Stimulated activated CD8-positive, alpha-beta memory T cell treated with anti-CD3 and anti-CD28 coated beads, Interleukin-7, amount 100 ng/mL, for 48 hours (primary cell): ENCODE measurements around the gene TSKU.

Experiments
- DNase-seq, 2 donors: peaks; one replicate each; pipeline ENCODE4 v3.0.0-alpha.2; 2020; ENCODE audit warnings: low read depth in 1 of 2; ENCODE audit errors: extremely low read depth in 1 of 2

TSKU gene

GRCh38 chr11:76783294-76783895 is at the start of gene TSKU:
TSS of gene TSKU (plus strand) at chr11:76783356. CDS start at chr11:76795617, 12,261 bp downstream.
- DNase-seq = no peak

- peak in 1 of 2 donors; percentile 22 for DNase-seq
Observed at GRCh38 chr11:76733906-76734305, 49.2 kb upstream of the TSKU start.

DNA sequence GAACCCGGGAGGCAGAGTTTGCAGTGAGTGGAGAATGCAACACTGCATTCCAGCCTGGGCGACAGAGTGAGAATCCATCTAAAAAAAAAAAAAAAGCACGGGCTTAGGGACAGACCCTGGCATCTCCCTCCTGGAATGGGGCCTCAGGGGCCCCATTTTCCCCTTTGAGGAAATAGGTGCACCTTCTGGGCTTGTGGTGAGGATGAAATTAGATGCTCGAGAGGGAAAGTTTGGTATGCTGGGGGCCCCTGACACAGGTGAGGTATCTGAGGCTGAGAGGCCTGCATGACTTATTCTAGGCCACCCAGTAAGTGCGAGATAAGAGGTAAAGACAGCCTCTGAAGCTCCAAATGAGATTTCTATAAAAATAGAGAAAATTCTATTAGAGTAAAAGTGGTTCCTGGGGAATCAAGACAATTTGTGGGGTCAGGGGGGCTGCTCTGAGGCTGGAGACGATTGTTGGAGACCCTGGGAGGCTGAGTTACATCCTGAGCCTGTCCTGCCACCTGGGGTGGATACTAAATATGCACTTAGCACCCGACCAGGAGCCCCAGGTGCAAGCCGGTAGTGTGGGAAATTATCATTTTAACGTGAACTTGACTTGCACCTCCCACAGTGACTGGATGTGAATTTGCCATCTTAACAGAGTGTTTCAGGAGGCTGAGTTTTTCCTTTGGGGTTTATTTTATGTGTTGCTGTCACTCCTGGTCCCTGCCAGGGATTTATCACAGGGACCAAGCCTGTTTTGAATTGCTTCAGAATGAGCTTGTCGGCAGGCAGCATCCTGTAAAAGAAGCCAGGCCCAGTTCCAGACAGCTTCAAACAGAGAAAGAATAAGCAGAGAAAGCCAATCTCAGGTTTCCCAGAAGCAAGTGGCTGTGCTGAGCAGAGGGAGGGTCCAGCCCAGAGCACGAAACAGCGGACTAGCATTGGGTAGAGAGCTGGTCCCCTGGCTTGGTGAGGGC is 48.4 kb upstream of the TSKU start:
- no peak for DNase-seq

DNA sequence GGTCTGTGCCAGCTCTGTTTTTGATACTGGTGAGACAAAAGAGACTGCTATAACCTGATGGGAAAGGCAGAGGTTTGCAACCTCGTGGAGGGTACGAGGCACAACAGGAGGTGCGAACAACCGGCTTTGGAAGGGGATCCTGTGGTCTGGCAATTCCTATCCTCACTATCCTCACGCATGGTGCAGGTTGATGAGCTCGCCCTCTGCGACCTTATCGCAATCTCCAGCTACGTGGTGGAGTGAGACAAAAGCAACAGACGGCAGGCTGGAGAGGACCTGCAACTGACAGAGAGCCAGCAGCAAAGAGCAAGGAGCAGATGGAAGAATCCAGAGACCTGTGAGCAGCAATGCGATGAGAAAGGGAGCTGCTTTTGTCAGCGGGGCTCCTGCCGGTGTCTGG is 47.3 kb upstream of the TSKU start:
- no peak for DNase-seq

GRCh38 chr11:76736266-76736665 is 46.9 kb upstream of the TSKU start:
- DNase-seq = no peak

GRCh38 chr11:76736773-76737495 is 46.2 kb upstream of the TSKU start:
- no peak for DNase-seq

DNA sequence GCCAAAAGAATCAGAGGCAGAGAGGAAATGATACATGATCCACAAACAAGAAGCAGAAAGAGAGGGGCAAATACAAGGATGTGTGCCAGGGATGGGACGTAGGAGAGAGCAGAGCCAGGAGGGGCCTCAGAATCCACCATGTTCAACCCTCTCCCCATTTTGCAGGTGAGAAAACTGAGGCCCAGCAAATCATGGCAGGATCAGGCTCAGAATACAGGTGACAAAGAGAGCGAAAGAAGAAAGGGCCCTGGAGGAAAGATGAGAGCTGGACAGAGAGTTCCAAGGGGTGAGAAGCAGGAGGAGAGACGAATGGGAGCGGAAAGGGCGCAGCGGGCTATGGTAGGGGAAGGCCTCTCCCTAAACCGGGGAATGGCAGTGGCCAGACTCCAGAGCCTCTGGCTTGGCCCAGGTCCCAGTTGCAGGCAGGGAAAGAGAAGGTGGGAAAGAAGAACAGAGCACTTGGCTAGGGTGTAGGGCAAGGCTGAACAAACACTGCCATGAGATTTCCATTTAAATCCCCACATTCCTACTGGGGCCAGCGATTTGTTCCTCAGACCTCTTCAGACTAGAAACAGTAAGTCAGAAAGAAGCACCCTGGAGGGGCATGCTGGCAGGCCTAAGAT is 44.4 kb upstream of the TSKU start:
- DNase-seq = no peak

DNA sequence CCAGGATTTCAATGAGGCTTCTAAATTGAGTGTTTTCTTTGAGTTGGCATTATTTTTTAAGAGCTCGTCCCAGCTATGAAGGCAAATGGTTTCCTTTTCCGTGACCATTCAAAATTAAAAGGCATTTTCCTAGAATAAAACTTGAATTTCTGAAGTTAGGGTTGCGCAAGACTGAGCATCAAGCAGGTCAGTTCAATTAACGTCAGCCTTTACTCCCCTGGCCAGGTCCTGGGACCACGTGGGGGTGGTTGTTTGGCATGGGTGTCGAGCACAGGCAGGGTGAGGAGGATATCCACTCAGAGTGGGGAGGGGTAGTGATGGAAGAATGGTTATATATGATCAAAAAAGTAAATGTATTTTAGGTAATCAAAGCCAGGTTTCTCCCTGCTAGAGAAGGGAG is 43.4 kb upstream of the TSKU start:
- DNase-seq = no peak

GRCh38 chr11:76740772-76741171 is 42.4 kb upstream of the TSKU start:
- DNase-seq = no peak

DNA sequence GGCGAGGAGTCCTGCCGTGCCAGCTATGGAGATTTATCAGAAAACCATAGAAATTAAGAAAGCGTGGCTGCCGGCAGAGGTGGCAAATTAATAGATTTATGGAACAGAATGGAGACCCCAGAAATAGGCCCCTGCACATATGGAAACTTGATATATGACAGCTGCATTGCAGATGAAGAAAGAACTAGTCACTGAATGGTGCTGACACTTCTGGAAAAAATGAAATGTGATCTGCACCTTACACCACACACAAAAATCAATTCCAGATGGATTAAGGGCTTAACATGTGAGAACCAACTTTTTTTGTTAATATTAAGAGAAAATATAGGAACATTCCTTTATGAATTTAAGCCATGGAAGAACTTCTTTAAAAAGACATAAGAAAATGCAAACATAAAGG is 40.3 kb upstream of the TSKU start:
- DNase-seq = no peak

DNA sequence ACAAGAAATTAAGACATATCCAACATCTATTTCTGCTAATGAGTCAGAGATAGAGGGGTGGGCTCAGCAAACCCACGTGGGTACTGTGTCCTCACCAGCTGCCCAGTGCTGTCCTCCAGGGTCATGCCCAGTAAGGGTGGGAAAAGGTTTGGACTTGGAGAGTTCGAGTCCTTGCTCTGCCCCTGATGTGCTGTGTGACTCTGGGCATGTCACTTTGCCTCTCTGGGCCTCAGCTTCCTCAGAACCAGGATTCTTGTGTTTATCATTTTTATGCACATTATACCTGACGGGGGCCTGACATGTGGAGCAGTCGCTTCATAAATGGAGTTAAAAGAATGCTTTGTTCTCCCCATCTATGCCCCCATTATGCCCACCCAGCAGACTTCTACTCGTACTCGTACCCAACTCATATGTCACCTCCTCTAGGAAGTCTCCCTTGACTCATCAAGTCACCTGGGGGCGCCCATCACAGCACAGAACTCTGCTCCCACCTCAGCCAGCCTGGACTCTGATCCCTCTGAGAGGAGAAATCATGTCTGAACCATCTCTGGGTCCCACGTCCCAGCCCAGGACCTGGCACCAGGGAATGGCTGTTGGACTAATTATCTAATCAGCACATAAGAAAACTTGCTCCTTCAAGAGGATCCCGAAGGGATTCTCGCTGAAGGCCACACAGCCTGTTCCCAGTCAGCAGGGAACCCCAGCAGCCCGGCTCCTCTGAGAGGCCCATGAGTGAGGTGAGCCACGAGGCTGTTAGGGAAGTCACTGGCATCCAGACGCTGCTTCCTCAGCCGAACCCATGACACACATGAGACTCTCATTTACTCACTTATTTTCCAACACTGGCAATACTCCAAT is 38.7 kb upstream of the TSKU start:
- no peak for DNase-seq

DNA sequence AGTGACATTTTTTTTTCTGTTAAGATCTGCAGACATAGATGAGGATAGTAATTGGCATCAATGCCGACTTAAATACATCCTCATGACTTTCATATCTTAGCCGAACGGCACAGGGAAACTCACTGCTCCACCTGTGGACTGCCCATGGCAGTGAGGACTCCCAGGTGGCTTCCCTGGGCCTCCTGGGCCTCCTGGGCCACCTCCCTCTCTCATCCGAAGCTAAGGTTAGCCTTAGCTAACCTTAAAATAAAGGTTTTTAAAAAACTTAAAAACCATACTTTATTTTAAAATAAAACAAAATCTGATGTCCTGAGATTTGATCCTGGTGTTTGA is 38.1 kb upstream of the TSKU start:
- DNase-seq = no peak

GRCh38 chr11:76745561-76746207 is 37.5 kb upstream of the TSKU start:
- DNase-seq = no peak

GRCh38 chr11:76747153-76747914 is 35.8 kb upstream of the TSKU start:
- no peak for DNase-seq

- DNase-seq = no peak
Observed at GRCh38 chr11:76747915-76748860, 35.0 kb upstream of the TSKU start.

DNA sequence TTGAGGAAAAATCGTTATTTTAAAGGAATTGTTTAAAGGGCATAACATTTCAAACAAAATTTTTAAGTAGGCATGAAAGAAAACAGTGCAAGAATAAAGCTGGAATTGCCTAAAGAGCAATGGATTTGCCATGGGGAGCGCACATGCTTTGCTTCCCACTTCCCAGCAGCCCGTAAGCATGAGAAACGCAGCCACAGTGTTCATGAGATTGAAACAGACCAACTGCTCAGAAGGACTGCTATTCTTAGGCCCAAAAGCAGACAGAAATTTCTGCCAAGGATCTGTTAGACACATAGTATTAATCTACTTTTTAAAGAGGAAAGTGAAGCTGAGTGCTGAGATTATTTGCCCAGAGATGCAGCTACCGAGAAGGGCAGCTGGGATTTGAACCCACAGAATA is 34.2 kb upstream of the TSKU start:
- DNase-seq = no peak

DNA sequence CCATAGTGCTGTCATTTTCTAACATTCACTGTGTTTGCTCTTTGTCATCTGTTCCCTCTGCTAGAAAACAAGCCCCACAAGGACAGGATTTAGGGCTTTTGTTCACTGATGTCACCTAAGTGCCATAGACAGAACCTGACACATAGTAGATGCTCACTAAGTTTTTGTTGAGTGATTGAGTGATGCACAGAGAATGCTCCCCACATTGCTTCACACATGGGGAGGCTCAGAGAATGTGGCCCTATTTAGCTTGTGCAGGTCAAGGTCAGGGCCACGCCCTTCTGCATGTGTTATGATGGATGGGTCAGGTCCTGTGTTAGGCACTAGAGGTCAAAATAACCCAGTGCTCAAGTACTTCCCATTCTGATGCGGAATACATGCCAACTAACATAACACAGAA is 33.1 kb upstream of the TSKU start:
- DNase-seq = no peak

- DNase-seq = no peak
Observed at GRCh38 chr11:76750746-76751145, 32.4 kb upstream of the TSKU start.
